Endothelial cell of umbilical vein (primary cell): ENCODE data around the gene FOXO4. TPM values are rescaled to one million over a fixed set of nuclear protein-coding genes. Genes with fewer than 3 reads are reported as not detected.

Experiments used
- BruUV-seq: library from RNA; stranded (reverse); fragments of 400-500 nt; replicated peaks from 2 replicates; lab custom pipeline; 2021; lab: Mats Ljungman, UMichigan
- CTCF ChIA-PET: fragments of 300-600, 350-600 bp; sonication (Branson Sonifier 250); formaldehyde crosslinking; loops from one replicate; lab custom pipeline; 2021; ENCODE audit warnings: antibody characterized with exemption, inconsistent platforms; lab: Charles Lee
- POLR2A ChIA-PET: fragments of 300-600, 350-600 bp; sonication (Branson Sonifier 250); formaldehyde crosslinking; loops from one replicate; lab custom pipeline; 2021; ENCODE audit warnings: antibody characterized with exemption, inconsistent platforms; lab: Charles Lee
- DNase-seq: peaks from one replicate; pipeline ENCODE4 v3.0.0-alpha.2; 2011; ENCODE audit warnings: low read depth, low spot score
- FAIRE-seq: peaks from 2 replicates; lab custom pipeline; 2011; peaks lifted over from hg19 to GRCh38; lab: Jason Lieb, UNC
- H2AFZ ChIP-seq: 2 replicates; pipeline ENCODE4 v1.6.0; 2012; ENCODE audit warnings: low read depth, low read length, control low read depth, inconsistent platforms
- H3K27ac ChIP-seq: 2 replicates; pipeline ENCODE4 v1.5.1; 2011; ENCODE audit warnings: low read depth, mild to moderate bottlenecking, control low read depth, low read length, moderate library complexity; ENCODE audit not compliant: insufficient read depth
- H3K27me3 ChIP-seq, 2 experiments: 2 replicates each; pipeline versions ENCODE4 v1.6.0 to v1.6.1; 2011; ENCODE audit warnings: low read length in 2 of 2, mixed read lengths in 1 of 2; ENCODE audit not compliant: control insufficient read depth in 2 of 2, insufficient read depth in 2 of 2
- H3K36me3 ChIP-seq, 2 experiments: 2 replicates in 1 of 2; 3 replicates in 1 of 2; pipeline ENCODE4 v1.5.1; 2011; ENCODE audit warnings: low read length in 2 of 2, mild to moderate bottlenecking in 1 of 2, moderate library complexity in 1 of 2; ENCODE audit not compliant: control insufficient read depth in 2 of 2, insufficient read depth in 2 of 2; ENCODE audit errors: extremely low read depth in 1 of 2
- H3K4me1 ChIP-seq: 3 replicates; pipeline ENCODE4 v1.5.1; 2011; ENCODE audit warnings: mild to moderate bottlenecking, low read length; ENCODE audit not compliant: control insufficient read depth, insufficient read depth; ENCODE audit errors: extremely low read depth
- H3K4me2 ChIP-seq: 2 replicates; pipeline ENCODE4 v1.6.1; 2011; ENCODE audit warnings: low read length, control low read depth, mixed read lengths; ENCODE audit not compliant: insufficient read depth
- H3K4me3 ChIP-seq, 3 experiments: fragments of 200-600 bp in 1 of 3; sonication (generic), shearing (Covaris generic) in 1 of 3; replicated peaks in 1 of 3; 2 replicates each; pipeline ENCODE4 v1.5.1; 2011 to 2016; ENCODE audit warnings: control low read depth in 3 of 3, low read length in 3 of 3, mild to moderate bottlenecking in 2 of 3, inconsistent platforms in 1 of 3, low read depth in 1 of 3, moderate library complexity in 1 of 3; ENCODE audit not compliant: insufficient read depth in 1 of 3
- H3K79me2 ChIP-seq: 2 replicates; pipeline ENCODE4 v1.6.0; 2012; ENCODE audit warnings: low read length, inconsistent platforms; ENCODE audit not compliant: control insufficient read depth, insufficient read depth
- H3K9ac ChIP-seq: replicated peaks from 2 replicates; pipeline ENCODE3; 2011; ENCODE audit warnings: low read length, control low read depth; ENCODE audit not compliant: insufficient read depth; ENCODE audit errors: extremely low read depth
- H3K9me1 ChIP-seq: replicated peaks from 3 replicates; pipeline ENCODE4 v1.6.0; 2011; ENCODE audit warnings: mild to moderate bottlenecking, low read length; ENCODE audit not compliant: control insufficient read depth, insufficient read depth; ENCODE audit errors: extremely low read depth
- H3K9me3 ChIP-seq: replicated peaks from 2 replicates; pipeline ENCODE4 v1.5.1; 2012; ENCODE audit warnings: low read length, inconsistent platforms; ENCODE audit not compliant: control insufficient read depth, insufficient read depth
- H4K20me1 ChIP-seq: replicated peaks from 2 replicates; pipeline ENCODE3; 2011; ENCODE audit warnings: mild to moderate bottlenecking, low read length; ENCODE audit not compliant: control insufficient read depth, insufficient read depth; ENCODE audit errors: extremely low read depth
- EZH2 ChIP-seq: IDR thresholded peaks from 2 replicates; pipeline ENCODE4 v1.6.1; 2012; ENCODE audit warnings: borderline replicate concordance, low read depth, mild to moderate bottlenecking, moderate library complexity, low read length, inconsistent platforms; ENCODE audit not compliant: severe bottlenecking
- FOS ChIP-seq: IDR thresholded peaks from 2 replicates; pipeline ENCODE4 v1.6.1; 2011; ENCODE audit warnings: mild to moderate bottlenecking, low read length, moderate library complexity, borderline replicate concordance; ENCODE audit not compliant: insufficient read depth
- GATA2 ChIP-seq: IDR thresholded peaks from 2 replicates; pipeline ENCODE4 v1.7.0; 2011; ENCODE audit warnings: low read depth, mild to moderate bottlenecking, moderate library complexity, mixed read lengths, low read length; ENCODE audit not compliant: insufficient read length, insufficient read depth
- JUN ChIP-seq: IDR thresholded peaks from 2 replicates; pipeline ENCODE4 v1.6.1; 2011; ENCODE audit warnings: borderline replicate concordance, low read depth; ENCODE audit not compliant: insufficient read length, insufficient read depth
- MYC ChIP-seq: IDR thresholded peaks from one replicate; pipeline ENCODE4 v1.6.1; 2011; ENCODE audit warnings: mild to moderate bottlenecking, low read depth, low read length
- dilution Hi-C: fragments of 300-500 bp; cut with MboI; formaldehyde crosslinking; loops from one replicate; pipeline ENCODE4 v1.15.0; 2019; ENCODE audit warnings: low sequenced_read_pairs; ENCODE audit not compliant: extremely low pct_ligation_motif_present
- intact Hi-C: fragments of 100-400 bp; cut with micrococcal nuclease; formaldehyde crosslinking; loops from one replicate; pipeline ENCODE4 v1.10.0; 2022
- polyA plus RNA-seq, 4 experiments: library from polyadenylated mRNA; depleted of rRNA in 3 of 4; stranded (reverse) in 3 of 4; unstranded in 1 of 4; fragments of >200 nt; gene quantifications; 2 replicates each; pipeline versions ENCODE4 v1.2.1 to v1.2.3, GENCODE V29; 2011 to 2012; ENCODE audit warnings: missing spikeins in 1 of 4
- total RNA-seq: library from RNA; stranded (reverse); gene quantifications from 2 replicates; pipeline ENCODE4 v1.2.3, GENCODE V29; 2021
- TF ChIP-seq, protein P1 (sequence below): IDR thresholded peaks from 2 replicates; pipeline ENCODE4 v1.6.1; 2011; ENCODE audit not compliant: insufficient read depth, insufficient read length
- TF ChIP-seq, protein P2 (sequence below), 2 donors: IDR thresholded peaks; 1 replicate in 1 of 2; 2 replicates in 1 of 2; pipeline ENCODE4 v1.5.1; 2011; ENCODE audit warnings: low read length in 2 of 2, mild to moderate bottlenecking in 2 of 2, moderate library complexity in 2 of 2, control low read depth in 1 of 2, inconsistent platforms in 1 of 2, low read depth in 1 of 2; ENCODE audit not compliant: insufficient read depth in 1 of 2; ENCODE audit errors: extremely low read depth in 1 of 2

Gene FOXO4
- total and polyA plus RNA-seq, 2 donors (not counting 3 experiments of a cell fraction or from before 2014, with no cell fraction given) = 4.7 to 11.0 TPM

DNA sequence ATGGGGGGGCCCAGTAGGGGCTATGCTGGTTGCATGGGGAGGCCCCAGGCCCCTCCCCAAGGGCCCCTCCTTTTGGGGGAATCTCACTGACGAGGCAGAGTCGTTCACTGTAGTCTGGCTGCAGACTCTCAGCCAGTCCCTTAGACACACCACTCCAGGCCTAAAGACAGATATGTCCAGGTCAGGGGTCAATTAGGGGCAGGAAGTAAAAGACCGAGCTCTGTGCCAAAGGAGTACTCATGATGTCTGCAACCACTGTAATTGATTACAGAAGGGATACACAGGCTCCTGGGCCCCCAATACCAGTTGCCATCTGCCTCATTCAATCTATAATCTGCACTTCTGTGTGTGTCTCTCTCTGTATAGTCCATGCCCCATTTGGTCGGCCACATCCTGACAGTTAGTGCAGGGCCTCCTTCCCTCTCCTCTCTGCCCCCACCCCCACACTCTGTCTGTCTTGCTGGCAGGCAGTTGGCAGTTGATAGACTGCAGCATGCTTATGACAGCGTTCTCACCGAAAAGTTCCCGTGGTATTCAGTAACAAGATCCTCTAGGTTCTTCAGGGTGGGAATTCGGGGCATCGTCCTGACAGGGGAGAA is 12.2 kb downstream of the FOXO4 start:
- H3K9ac ChIP-seq = no peak overlapping the region
- H3K27me3 ChIP-seq = peaks cover 2 to 3% of the 10 kb centered on the region in 2 experiments
- H4K20me1 ChIP-seq = no peaks in the 10 kb centered on the region
- no peak overlapping the region for H3K4me3 ChIP-seq
- no peaks in the 10 kb centered on the region for H3K79me2 ChIP-seq
- BruUV-seq = no TSS peak
- no peak overlapping the region for H3K4me2 ChIP-seq
- FAIRE-seq (no peak), DNase-seq (no peak)
- H3K4me1 ChIP-seq = no peaks in the 10 kb centered on the region
- no peaks in the 10 kb centered on the region for H3K36me3 ChIP-seq
- intact Hi-C loops (no loop called here), dilution Hi-C loops (no loop called here)
- H2AFZ ChIP-seq = no peak overlapping the region
- ChIA-PET CTCF (no interaction called here), POLR2A (no interaction called here)
- TF ChIP-seq FOS (no peak), EZH2 (no peak), JUN (no peak), GATA2 (no peak), MYC (no peak)
- TF ChIP-seq, protein P1, sequence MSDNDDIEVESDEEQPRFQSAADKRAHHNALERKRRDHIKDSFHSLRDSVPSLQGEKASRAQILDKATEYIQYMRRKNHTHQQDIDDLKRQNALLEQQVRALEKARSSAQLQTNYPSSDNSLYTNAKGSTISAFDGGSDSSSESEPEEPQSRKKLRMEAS = no peak
- TF ChIP-seq, protein P2, sequence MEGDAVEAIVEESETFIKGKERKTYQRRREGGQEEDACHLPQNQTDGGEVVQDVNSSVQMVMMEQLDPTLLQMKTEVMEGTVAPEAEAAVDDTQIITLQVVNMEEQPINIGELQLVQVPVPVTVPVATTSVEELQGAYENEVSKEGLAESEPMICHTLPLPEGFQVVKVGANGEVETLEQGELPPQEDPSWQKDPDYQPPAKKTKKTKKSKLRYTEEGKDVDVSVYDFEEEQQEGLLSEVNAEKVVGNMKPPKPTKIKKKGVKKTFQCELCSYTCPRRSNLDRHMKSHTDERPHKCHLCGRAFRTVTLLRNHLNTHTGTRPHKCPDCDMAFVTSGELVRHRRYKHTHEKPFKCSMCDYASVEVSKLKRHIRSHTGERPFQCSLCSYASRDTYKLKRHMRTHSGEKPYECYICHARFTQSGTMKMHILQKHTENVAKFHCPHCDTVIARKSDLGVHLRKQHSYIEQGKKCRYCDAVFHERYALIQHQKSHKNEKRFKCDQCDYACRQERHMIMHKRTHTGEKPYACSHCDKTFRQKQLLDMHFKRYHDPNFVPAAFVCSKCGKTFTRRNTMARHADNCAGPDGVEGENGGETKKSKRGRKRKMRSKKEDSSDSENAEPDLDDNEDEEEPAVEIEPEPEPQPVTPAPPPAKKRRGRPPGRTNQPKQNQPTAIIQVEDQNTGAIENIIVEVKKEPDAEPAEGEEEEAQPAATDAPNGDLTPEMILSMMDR (IDR thresholded peaks at IDR 0.05; ENCODE audit: extremely low read depth in 1 of 2, insufficient read depth in 1 of 2, low read depth in 1 of 2, low read length in 2 of 2) = no peak
- H3K9me1 ChIP-seq = no peaks in the 10 kb centered on the region
- no peaks in the 10 kb centered on the region for H3K9me3 ChIP-seq
- no peak overlapping the region for H3K27ac ChIP-seq
